SK-N-SH (cell line): Measurements from ENCODE around the gene CLPTM1L.
"Not testable (repeated sequence)": the region's sequence is repeated elsewhere in the genome, so short reads cannot be mapped to it uniquely, and the experiment has no call there.

Experiments used
- CTCF ChIP-seq: fragments of 200-600 bp; sonication (generic); IDR thresholded peaks from 2 replicates; pipeline ENCODE4 v1.6.1; 2017; ENCODE audit warnings: antibody characterized with exemption, mild to moderate bottlenecking, moderate library complexity
- POLR2AphosphoS5 ChIP-seq: IDR thresholded peaks from 2 replicates; pipeline ENCODE4 v1.6.1; 2012; ENCODE audit warnings: low read depth, low read length
- RXRA ChIP-seq: IDR thresholded peaks from 2 replicates; pipeline ENCODE4 v1.4.0; 2012; ENCODE audit warnings: low read depth, mild to moderate bottlenecking, borderline replicate concordance

GRCh38 chr5:1290956-1291355 is 53.9 kb downstream of the CLPTM1L start:
- TF ChIP-seq CTCF, RXRA, POLR2AphosphoS5: not testable (repeated sequence)
